Uterus (tissue), 4 donors: ENCODE measurements around the gene KCNJ4. TPM values are rescaled to one million over a fixed set of nuclear protein-coding genes. Genes with fewer than 3 reads are reported as not detected.

Source experiments
- DNase-seq, 2 donors: peaks; one replicate each; pipeline ENCODE4 v3.0.0-alpha.2; 2019 to 2020
- H3K27ac ChIP-seq, 2 donors: fragments of 200-600 bp; sonication (generic); 1 replicate in 1 of 2; 2 replicates in 1 of 2; pipeline ENCODE4 v1.5.1; 2016 to 2018
- H3K27me3 ChIP-seq, 2 donors: fragments of 200-600 bp; sonication (generic); one replicate each; pipeline ENCODE4 v1.5.1; 2018 to 2019; ENCODE audit warnings: control low read depth in 1 of 2
- H3K36me3 ChIP-seq, 2 donors: fragments of 200-600 bp; sonication (generic); one replicate each; pipeline ENCODE4 v1.5.1; 2019; ENCODE audit warnings: control low read depth in 1 of 2
- H3K4me1 ChIP-seq, 2 donors: fragments of 200-600 bp; sonication (generic); one replicate each; pipeline ENCODE4 v1.5.1; 2018 to 2019; ENCODE audit warnings: control low read depth in 1 of 2
- H3K4me3 ChIP-seq, 2 donors: fragments of 200-600 bp; sonication (generic); 1 replicate in 1 of 2; 2 replicates in 1 of 2; pipeline ENCODE4 v1.5.1; 2018 to 2019; ENCODE audit warnings: mild to moderate bottlenecking in 1 of 2
- H3K9me3 ChIP-seq, 2 donors: fragments of 200-600 bp; sonication (generic); one replicate each; pipeline ENCODE4 v1.5.1; 2019; ENCODE audit warnings: control low read depth in 1 of 2
- POLR2A ChIP-seq, 2 donors: fragments of 450-650 bp; IDR thresholded peaks; one replicate each; pipeline ENCODE4 v1.6.1; 2016; ENCODE audit warnings: antibody characterized with exemption in 2 of 2, mild to moderate bottlenecking in 1 of 2, moderate library complexity in 1 of 2
- intact Hi-C: fragments of 100-400 bp; cut with DNase I; formaldehyde crosslinking; loops from one replicate; pipeline ENCODE4 v1.15.1; 2023; ENCODE audit warnings: low total_unique reads
- total RNA-seq, 4 donors: library from RNA; depleted of rRNA in 3 of 4; stranded (reverse); fragments of >200 nt in 3 of 4; gene quantifications; one replicate each; pipeline versions ENCODE4 v1.1.0 to v1.2.4, GENCODE V29; 2014 to 2023
- TF ChIP-seq, protein P1 (sequence below), 4 experiments: fragments of 200-600 bp in 2 of 4; fragments of 450-650 bp in 2 of 4; sonication (generic) in 2 of 4; IDR thresholded peaks; one replicate each; pipeline ENCODE4 v1.5.1; 2016 to 2019; ENCODE audit warnings: antibody characterized with exemption in 4 of 4, mild to moderate bottlenecking in 2 of 4, moderate library complexity in 1 of 4
- donor health status: DM: yes; HTN: yes; CAD: no.

The KCNJ4 gene
- total RNA-seq, 4 donors from 2014 or later = 0.21 to 1.1 TPM; not detected in 2

DNA sequence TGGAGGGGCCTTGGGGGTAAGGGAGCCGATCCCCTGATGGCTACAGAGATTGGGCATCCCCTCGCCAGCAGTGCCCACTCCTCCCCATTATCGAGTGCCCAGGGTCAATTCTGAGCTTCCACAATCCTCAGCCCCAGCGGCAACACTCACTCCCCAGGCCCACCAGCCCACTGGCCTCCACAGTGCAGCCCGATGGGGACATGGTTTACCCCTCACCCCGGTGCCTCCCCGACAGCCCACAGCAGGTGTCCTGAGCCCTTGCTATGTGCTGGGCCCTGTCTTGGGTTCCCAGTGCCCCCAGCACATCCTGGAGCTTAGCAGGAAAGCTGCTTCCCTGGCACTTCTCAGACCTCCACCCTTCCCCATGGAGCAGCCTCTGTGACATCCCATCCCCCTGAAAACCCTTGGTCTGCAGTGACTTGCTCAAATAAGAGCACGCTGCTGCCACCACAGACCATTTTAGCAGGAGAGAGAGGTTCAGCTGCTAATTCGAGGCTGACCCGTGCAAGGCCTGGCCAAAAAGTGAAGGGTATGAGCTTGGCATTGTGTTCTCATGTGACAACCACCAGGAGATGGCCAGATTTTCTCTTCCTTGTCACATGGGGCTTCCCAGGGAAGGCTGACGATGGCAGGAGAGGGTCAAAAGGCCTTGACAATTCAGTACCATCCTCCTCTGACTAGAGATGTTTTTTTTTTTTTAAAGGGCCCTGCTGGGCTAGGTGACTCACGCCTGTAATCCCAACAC is 23.6 kb downstream of the KCNJ4 start:
- DNase-seq = no peak
- no peaks in the 10 kb centered on the region for H3K9me3 ChIP-seq
- no peak overlapping the region for H3K4me3 ChIP-seq
- no peaks in the 10 kb centered on the region for H3K36me3 ChIP-seq
- H3K27me3 ChIP-seq = no peaks in the 10 kb centered on the region
- no peaks in the 10 kb centered on the region for H3K4me1 ChIP-seq
- TF ChIP-seq, protein P1, sequence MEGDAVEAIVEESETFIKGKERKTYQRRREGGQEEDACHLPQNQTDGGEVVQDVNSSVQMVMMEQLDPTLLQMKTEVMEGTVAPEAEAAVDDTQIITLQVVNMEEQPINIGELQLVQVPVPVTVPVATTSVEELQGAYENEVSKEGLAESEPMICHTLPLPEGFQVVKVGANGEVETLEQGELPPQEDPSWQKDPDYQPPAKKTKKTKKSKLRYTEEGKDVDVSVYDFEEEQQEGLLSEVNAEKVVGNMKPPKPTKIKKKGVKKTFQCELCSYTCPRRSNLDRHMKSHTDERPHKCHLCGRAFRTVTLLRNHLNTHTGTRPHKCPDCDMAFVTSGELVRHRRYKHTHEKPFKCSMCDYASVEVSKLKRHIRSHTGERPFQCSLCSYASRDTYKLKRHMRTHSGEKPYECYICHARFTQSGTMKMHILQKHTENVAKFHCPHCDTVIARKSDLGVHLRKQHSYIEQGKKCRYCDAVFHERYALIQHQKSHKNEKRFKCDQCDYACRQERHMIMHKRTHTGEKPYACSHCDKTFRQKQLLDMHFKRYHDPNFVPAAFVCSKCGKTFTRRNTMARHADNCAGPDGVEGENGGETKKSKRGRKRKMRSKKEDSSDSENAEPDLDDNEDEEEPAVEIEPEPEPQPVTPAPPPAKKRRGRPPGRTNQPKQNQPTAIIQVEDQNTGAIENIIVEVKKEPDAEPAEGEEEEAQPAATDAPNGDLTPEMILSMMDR (IDR thresholded peaks at IDR 0.05) = no peak
- no peak for TF ChIP-seq POLR2A (IDR thresholded peaks at IDR 0.05)
- H3K27ac ChIP-seq = no peak overlapping the region
- intact Hi-C loops = no loop called here

DNA sequence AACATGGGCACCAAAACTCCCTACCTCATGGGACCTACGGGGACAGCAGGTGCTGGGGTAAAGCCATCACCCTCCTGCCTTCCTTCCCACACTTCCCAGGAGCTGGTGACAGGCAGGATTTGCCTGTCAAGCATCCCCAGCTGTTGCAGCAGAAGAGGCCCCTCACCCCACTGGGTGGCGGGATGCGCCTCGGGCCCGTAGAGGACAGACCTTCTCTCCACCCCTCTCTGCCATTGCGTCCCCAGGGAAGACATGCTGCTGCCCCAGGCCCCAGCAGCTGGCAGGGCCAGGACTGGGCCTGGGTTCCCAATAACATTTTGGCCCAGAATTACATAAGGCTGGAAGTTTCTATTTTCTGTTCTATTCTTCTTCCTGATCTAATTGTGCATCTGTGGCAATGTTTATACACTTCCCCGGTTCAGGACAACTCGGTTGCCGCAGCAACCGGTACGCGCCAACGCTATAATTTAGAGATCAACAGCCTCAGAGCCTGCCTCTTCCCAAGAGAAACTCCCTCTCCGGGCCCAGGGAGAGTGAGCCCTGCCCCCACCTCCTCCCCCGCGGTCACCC is 25.4 kb downstream of the KCNJ4 start:
- intact Hi-C loops = no loop called here
- no peaks in the 10 kb centered on the region for H3K36me3 ChIP-seq
- H3K9me3 ChIP-seq = no peaks in the 10 kb centered on the region
- no peaks in the 10 kb centered on the region for H3K4me1 ChIP-seq
- no peak overlapping the region for H3K27ac ChIP-seq
- TF ChIP-seq POLR2A (IDR thresholded peaks at IDR 0.05) = no peak
- TF ChIP-seq, protein P1 (IDR thresholded peaks at IDR 0.05) = no peak
- H3K4me3 ChIP-seq = no peak overlapping the region
- DNase-seq = no peak
- H3K27me3 ChIP-seq = no peaks in the 10 kb centered on the region

DNA sequence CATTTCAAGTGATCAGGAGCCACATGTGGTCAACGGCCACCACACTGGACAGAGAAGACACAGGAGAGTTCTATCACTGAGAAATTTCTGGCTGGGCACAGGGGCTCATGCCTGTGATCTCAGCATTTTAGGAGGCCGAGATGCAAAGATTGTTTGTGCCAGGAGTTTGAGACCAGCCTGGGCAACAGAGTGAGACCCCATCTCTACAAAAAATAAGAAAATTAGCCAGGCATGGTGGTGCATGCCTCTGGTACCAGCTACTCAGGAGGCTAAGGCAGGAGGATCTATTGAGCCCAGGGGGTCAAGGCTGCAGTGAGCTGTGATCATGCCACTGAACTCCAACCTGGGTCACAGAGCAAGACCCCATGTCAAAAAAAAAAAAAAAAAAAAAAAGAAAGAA is 26.3 kb downstream of the KCNJ4 start:
- Histone ChIP-seq H3K36me3 (no peaks in the 10 kb centered on the region), H3K4me3 (no peak overlapping the region), H3K27me3 (no peaks in the 10 kb centered on the region), H3K27ac (no peak overlapping the region), H3K4me1 (no peaks in the 10 kb centered on the region), H3K9me3 (no peaks in the 10 kb centered on the region)
- intact Hi-C loops = no loop called here
- no peak for TF ChIP-seq POLR2A (IDR thresholded peaks at IDR 0.05)
- TF ChIP-seq, protein P1 (IDR thresholded peaks at IDR 0.05) = no peak
- no peak for DNase-seq

DNA sequence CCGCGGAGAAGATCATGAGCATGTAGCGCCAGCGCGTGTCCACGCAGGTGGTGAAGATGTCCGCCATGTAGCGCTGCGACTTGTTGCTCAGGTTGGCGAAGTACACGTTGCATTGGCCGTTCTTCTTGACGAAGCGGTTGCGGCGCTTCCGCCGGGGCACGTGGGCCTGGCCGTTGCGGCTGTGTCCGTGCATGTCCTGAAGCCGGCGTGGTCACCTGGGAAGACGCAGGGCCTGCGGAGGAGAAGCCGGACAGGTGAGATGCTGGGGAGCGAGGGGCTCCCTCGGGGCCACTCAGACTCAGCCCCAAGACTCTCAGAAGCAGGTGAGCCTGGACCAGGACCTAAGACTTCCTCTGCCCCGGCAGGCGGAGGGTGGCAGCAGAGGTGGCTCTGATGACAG is 27.1 kb downstream of the KCNJ4 start:
- TF ChIP-seq POLR2A (IDR thresholded peaks at IDR 0.05) = no peak
- TF ChIP-seq, protein P1 (IDR thresholded peaks at IDR 0.05) = no peak
- intact Hi-C loops = no loop called here
- Histone ChIP-seq H3K36me3 (no peaks in the 10 kb centered on the region), H3K4me3 (no peak overlapping the region), H3K9me3 (no peaks in the 10 kb centered on the region), H3K4me1 (no peaks in the 10 kb centered on the region), H3K27me3 (no peaks in the 10 kb centered on the region), H3K27ac (no peak overlapping the region)
- no peak for DNase-seq

DNA sequence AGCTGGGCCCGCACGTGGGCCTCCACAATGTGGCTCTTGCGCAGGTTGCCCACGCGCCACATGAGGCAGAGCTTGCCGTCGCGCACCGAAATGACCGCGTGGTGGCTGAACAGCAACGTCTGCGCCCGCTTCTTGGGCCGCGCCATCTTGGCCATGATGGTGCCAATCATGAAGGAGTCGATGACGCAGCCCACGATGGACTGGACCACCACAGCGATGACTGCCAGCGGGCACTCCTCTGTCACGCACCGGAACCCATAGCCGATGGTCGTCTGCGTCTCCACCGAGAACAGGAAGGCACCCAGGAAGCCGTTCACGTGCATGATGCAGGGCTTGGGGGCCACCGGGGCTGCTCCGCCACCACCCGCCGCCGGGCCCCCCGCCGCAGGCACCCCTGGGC is 27.5 kb downstream of the KCNJ4 start:
- no peak overlapping the region for H3K27ac ChIP-seq
- no peak for DNase-seq
- H3K27me3 ChIP-seq = no peaks in the 10 kb centered on the region
- no peaks in the 10 kb centered on the region for H3K9me3 ChIP-seq
- no peaks in the 10 kb centered on the region for H3K4me1 ChIP-seq
- no peak for TF ChIP-seq POLR2A (IDR thresholded peaks at IDR 0.05)
- TF ChIP-seq, protein P1 (IDR thresholded peaks at IDR 0.05) = no peak
- H3K4me3 ChIP-seq = no peak overlapping the region
- H3K36me3 ChIP-seq = no peaks in the 10 kb centered on the region
- intact Hi-C loops = no loop called here
